SK-N-SH (cell line): ENCODE data around the gene TAF4. TPM values are rescaled to one million over a fixed set of nuclear protein-coding genes. Genes with fewer than 3 reads are reported as not detected.

Source experiments
- CTCF ChIA-PET: fragments of 300-600, 350-600 bp; formaldehyde crosslinking; extraction: SDS; loops from one replicate; lab custom pipeline; 2021; lab: Yijun Ruan, JAX
- POLR2A ChIA-PET: fragments of 350-600 bp; sonication (Branson Sonifier 250); formaldehyde crosslinking; extraction: SDS; loops from one replicate; lab custom pipeline; 2020; ENCODE audit warnings: antibody characterized with exemption, inconsistent platforms; lab: Yijun Ruan, JAX
- DNase-seq: peaks from one replicate; pipeline ENCODE4 v3.0.0; 2012
- H2AFZ ChIP-seq: fragments of 200-600 bp; sonication (generic); 2 replicates; pipeline ENCODE4 v1.8.1; 2016; ENCODE audit warnings: antibody characterized with exemption, mild to moderate bottlenecking, low read depth
- H3F3A ChIP-seq: fragments of 200-600 bp; sonication (generic); replicated peaks from 2 replicates; pipeline ENCODE3; 2016; ENCODE audit warnings: antibody characterized with exemption, mild to moderate bottlenecking; ENCODE audit not compliant: insufficient read depth
- H3K27ac ChIP-seq, 2 experiments: fragments of 200-500 bp in 1 of 2; fragments of 200-600 bp in 1 of 2; sonication (Bioruptor generic) in 1 of 2; sonication (generic), shearing (Covaris generic) in 1 of 2; 2 replicates each; pipeline versions ENCODE4 v1.5.1 to v1.6.1; 2014 to 2016; ENCODE audit warnings: low read depth in 2 of 2, inconsistent platforms in 1 of 2, low read length in 1 of 2, mild to moderate bottlenecking in 1 of 2, mixed read lengths in 1 of 2
- H3K27me3 ChIP-seq: fragments of 200-600 bp; sonication (generic), shearing (Covaris generic); 2 replicates; pipeline ENCODE4 v1.6.1; 2016; ENCODE audit warnings: mixed run types; ENCODE audit not compliant: insufficient read depth
- H3K36me3 ChIP-seq, 2 experiments: fragments of 200-500 bp in 1 of 2; fragments of 200-600 bp in 1 of 2; sonication (Bioruptor generic) in 1 of 2; sonication (generic) in 1 of 2; replicated peaks in 1 of 2; 2 replicates each; pipeline versions ENCODE3 to v1.5.1; 2014 to 2016; ENCODE audit warnings: low read length in 1 of 2, mild to moderate bottlenecking in 1 of 2; ENCODE audit not compliant: insufficient read depth in 2 of 2, control insufficient read depth in 1 of 2
- H3K4me1 ChIP-seq, 2 experiments: fragments of 200-500 bp in 1 of 2; fragments of 200-600 bp in 1 of 2; sonication (Bioruptor generic) in 1 of 2; sonication (generic), shearing (Covaris generic) in 1 of 2; 2 replicates each; pipeline versions ENCODE4 v1.5.1 to v1.6.1; 2014 to 2016; ENCODE audit warnings: low read depth in 1 of 2, low read length in 1 of 2, mixed run types in 1 of 2; ENCODE audit not compliant: insufficient read depth in 2 of 2, control insufficient read depth in 1 of 2
- H3K4me2 ChIP-seq: fragments of 200-600 bp; sonication (generic), shearing (Covaris generic); 2 replicates; pipeline ENCODE4 v1.6.1; 2017; ENCODE audit warnings: mixed run types
- H3K4me3 ChIP-seq, 2 experiments: fragments of 200-500 bp in 1 of 2; fragments of 200-600 bp in 1 of 2; sonication (Bioruptor generic) in 1 of 2; sonication (generic), shearing (Covaris generic) in 1 of 2; 2 replicates each; pipeline versions ENCODE4 v1.5.1 to v1.8.1; 2014 to 2016; ENCODE audit warnings: low read depth in 2 of 2, inconsistent platforms in 1 of 2, low read length in 1 of 2, mild to moderate bottlenecking in 1 of 2, mixed read lengths in 1 of 2, moderate library complexity in 1 of 2
- H3K79me2 ChIP-seq: fragments of 200-600 bp; sonication (generic); 2 replicates; pipeline ENCODE4 v1.8.1; 2017; ENCODE audit warnings: mild to moderate bottlenecking; ENCODE audit not compliant: insufficient read depth
- H3K9ac ChIP-seq: fragments of 200-600 bp; sonication (generic); 2 replicates; pipeline ENCODE4 v1.6.1; 2017; ENCODE audit warnings: mixed run types
- H3K9me2 ChIP-seq: fragments of 200-600 bp; sonication (generic); 2 replicates; pipeline ENCODE4 v1.6.1; 2017; ENCODE audit warnings: mixed run types
- H3K9me3 ChIP-seq: fragments of 200-600 bp; sonication (generic); 2 replicates; pipeline ENCODE4 v1.6.1; 2017; ENCODE audit warnings: mixed run types, mild to moderate bottlenecking, moderate library complexity
- H4K20me1 ChIP-seq: fragments of 200-600 bp; sonication (generic); 2 replicates; pipeline ENCODE4 v1.6.1; 2017; ENCODE audit warnings: mild to moderate bottlenecking, mixed run types; ENCODE audit not compliant: insufficient read depth
- CHD2 ChIP-seq: fragments of 150-350 bp; IDR thresholded peaks from 2 replicates; pipeline ENCODE4 v1.6.1; 2018; ENCODE audit warnings: low read length; ENCODE audit not compliant: partially characterized antibody
- ELF1 ChIP-seq: IDR thresholded peaks from 2 replicates; pipeline ENCODE4 v1.4.0; 2012
- EP300 ChIP-seq, 2 experiments: IDR thresholded peaks; 2 replicates each; pipeline versions ENCODE4 v1.4.0 to v1.6.1; 2012; ENCODE audit warnings: borderline replicate concordance in 1 of 2, low read depth in 1 of 2, low read length in 1 of 2
- EZH2phosphoT487 ChIP-seq: fragments of 200-600 bp; sonication (generic); IDR thresholded peaks from 2 replicates; pipeline ENCODE4 v1.6.1; 2017; ENCODE audit warnings: low read depth, mixed run types, mild to moderate bottlenecking, antibody characterized with exemption, moderate library complexity, borderline replicate concordance
- FOXJ3 ChIP-seq: sonication (generic); formaldehyde crosslinking; IDR thresholded peaks from 2 replicates; pipeline ENCODE4 v1.5.1; 2020; ENCODE audit warnings: mild to moderate bottlenecking, missing genetic modification reagents
- FOXM1 ChIP-seq: IDR thresholded peaks from 2 replicates; pipeline ENCODE4 v1.4.0; 2012; ENCODE audit warnings: low read depth, mild to moderate bottlenecking
- GABPA ChIP-seq: IDR thresholded peaks from 2 replicates; pipeline ENCODE4 v1.4.0; 2012; ENCODE audit warnings: low read depth, mild to moderate bottlenecking
- GATA2 ChIP-seq: sonication (generic); formaldehyde crosslinking; IDR thresholded peaks from 2 replicates; pipeline ENCODE4 v1.5.0; 2020; ENCODE audit warnings: mild to moderate bottlenecking, missing genetic modification reagents
- JUND ChIP-seq: IDR thresholded peaks from 2 replicates; pipeline ENCODE4 v1.4.0; 2012
- MEF2A ChIP-seq: IDR thresholded peaks from 2 replicates; pipeline ENCODE4 v1.4.0; 2012; ENCODE audit warnings: low read depth, borderline replicate concordance
- POLR2AphosphoS5 ChIP-seq: IDR thresholded peaks from 2 replicates; pipeline ENCODE4 v1.6.1; 2012; ENCODE audit warnings: low read depth, low read length
- RFX5 ChIP-seq: IDR thresholded peaks from 2 replicates; pipeline ENCODE4 v1.6.1; 2012; ENCODE audit warnings: mild to moderate bottlenecking, improper control_type of control experiment, low read length
- RXRA ChIP-seq: IDR thresholded peaks from 2 replicates; pipeline ENCODE4 v1.4.0; 2012; ENCODE audit warnings: low read depth, mild to moderate bottlenecking, borderline replicate concordance
- TAF1 ChIP-seq: IDR thresholded peaks from 2 replicates; pipeline ENCODE4 v1.6.1; 2012; ENCODE audit warnings: low read depth, mild to moderate bottlenecking, low read length, moderate library complexity, borderline replicate concordance
- TCF12 ChIP-seq: IDR thresholded peaks from 2 replicates; pipeline ENCODE4 v1.4.0; 2012
- WGBS: methylation state at CpG from one replicate; pipeline ENCODE4 v1.1.6; 2017; ENCODE audit warnings: low lambda C conversion rate; 5-methylcytosine and 5-hydroxymethylcytosine counted together
- polyA plus RNA-seq, 3 experiments: library from polyadenylated mRNA; depleted of rRNA; stranded (reverse); fragments of >200 nt; gene quantifications; 2 replicates each; pipeline ENCODE4 v1.2.3, GENCODE V29; 2012
- TF ChIP-seq, protein P1 (sequence below): IDR thresholded peaks from 2 replicates; pipeline ENCODE4; 2012
- TF ChIP-seq, protein P2 (sequence below): IDR thresholded peaks from 2 replicates; pipeline ENCODE4 v1.4.0; 2012; ENCODE audit warnings: low read depth, borderline replicate concordance
- TF ChIP-seq, protein P3 (sequence below): IDR thresholded peaks from 2 replicates; pipeline ENCODE4 v1.4.0; 2012; ENCODE audit warnings: low read depth
- TF ChIP-seq, protein P4 (sequence below): fragments of 150-350 bp; IDR thresholded peaks from 2 replicates; pipeline ENCODE4 v1.6.1; 2017; ENCODE audit warnings: antibody characterized with exemption, low read length, low read depth, borderline replicate concordance
- TF ChIP-seq, protein P5 (sequence below): fragments of 200-600 bp; sonication (generic); IDR thresholded peaks from 2 replicates; pipeline ENCODE4 v1.6.1; 2017; ENCODE audit warnings: antibody characterized with exemption, mild to moderate bottlenecking, moderate library complexity

The TAF4 gene
- polyA plus RNA-seq, 1 of the 3 experiments (the other 2 are of a cell fraction) = 4.8 TPM

DNA sequence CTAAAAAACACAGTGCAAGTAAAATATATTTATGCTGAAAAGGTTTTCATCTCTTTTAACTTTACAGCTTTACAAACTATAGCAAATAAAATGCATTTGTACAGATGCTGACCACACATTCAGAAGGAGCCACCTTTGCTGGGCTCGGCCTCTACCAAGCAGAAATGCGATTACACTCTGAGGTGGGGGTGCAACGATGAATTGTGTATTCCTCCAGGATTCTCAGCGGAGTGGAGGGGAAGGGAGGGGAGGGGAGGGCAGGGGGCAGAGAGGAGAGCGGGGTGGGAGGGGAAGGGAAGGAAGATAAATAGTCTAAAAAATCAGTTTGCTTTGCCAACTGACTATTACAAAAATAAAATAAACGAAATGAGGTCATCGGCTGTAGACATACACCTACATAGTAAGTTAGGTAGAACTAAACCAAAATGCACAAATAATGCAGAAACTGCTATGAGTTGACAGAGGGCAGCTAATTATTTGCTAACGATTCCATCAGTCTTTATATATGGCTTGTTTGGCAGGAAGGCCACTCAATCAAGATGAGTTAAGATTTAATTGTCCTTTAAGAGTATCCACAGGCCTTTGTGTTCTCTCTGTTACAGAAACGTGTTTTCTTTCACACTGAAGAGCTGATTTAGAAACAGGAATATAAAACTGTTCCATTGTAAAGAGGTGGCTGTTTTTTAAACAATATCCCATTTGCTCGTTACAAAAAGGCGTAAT, 90.1 kb downstream of the TAF4 start:
- Histone ChIP-seq H4K20me1 (no peaks in the 10 kb centered on the region), H3K9ac (no peak overlapping the region), H3K4me2 (no peak overlapping the region), H2AFZ (no peak overlapping the region), H3K9me2 (no peaks in the 10 kb centered on the region), H3K36me3 (peaks cover 10 to 37% of the 10 kb centered on the region in 2 experiments), H3K27ac (no peak overlapping the region), H3K4me1 (no peaks in the 10 kb centered on the region), H3K79me2 (no peaks in the 10 kb centered on the region), H3F3A (no peaks in the 10 kb centered on the region), H3K27me3 (no peaks in the 10 kb centered on the region), H3K4me3 (no peak overlapping the region), H3K9me3 (no peaks in the 10 kb centered on the region)
- no peak for TF ChIP-seq MEF2A
- no peak for TF ChIP-seq POLR2AphosphoS5
- no peak for TF ChIP-seq FOXM1
- TF ChIP-seq EP300 (IDR thresholded peaks at IDR 0.05; ENCODE audit: borderline replicate concordance in 1 of 2, low read depth in 1 of 2, low read length in 1 of 2) = no peak
- no peak for TF ChIP-seq FOXJ3 (CRISPR knock-in tag)
- TF ChIP-seq GATA2 (CRISPR knock-in tag) = no peak
- TF ChIP-seq TAF1 = no peak
- TF ChIP-seq, protein P1, sequence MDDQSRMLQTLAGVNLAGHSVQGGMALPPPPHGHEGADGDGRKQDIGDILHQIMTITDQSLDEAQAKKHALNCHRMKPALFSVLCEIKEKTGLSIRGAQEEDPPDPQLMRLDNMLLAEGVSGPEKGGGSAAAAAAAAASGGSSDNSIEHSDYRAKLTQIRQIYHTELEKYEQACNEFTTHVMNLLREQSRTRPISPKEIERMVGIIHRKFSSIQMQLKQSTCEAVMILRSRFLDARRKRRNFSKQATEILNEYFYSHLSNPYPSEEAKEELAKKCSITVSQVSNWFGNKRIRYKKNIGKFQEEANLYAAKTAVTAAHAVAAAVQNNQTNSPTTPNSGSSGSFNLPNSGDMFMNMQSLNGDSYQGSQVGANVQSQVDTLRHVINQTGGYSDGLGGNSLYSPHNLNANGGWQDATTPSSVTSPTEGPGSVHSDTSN = no peak
- TF ChIP-seq CHD2 = no peak
- TF ChIP-seq, protein P2, sequence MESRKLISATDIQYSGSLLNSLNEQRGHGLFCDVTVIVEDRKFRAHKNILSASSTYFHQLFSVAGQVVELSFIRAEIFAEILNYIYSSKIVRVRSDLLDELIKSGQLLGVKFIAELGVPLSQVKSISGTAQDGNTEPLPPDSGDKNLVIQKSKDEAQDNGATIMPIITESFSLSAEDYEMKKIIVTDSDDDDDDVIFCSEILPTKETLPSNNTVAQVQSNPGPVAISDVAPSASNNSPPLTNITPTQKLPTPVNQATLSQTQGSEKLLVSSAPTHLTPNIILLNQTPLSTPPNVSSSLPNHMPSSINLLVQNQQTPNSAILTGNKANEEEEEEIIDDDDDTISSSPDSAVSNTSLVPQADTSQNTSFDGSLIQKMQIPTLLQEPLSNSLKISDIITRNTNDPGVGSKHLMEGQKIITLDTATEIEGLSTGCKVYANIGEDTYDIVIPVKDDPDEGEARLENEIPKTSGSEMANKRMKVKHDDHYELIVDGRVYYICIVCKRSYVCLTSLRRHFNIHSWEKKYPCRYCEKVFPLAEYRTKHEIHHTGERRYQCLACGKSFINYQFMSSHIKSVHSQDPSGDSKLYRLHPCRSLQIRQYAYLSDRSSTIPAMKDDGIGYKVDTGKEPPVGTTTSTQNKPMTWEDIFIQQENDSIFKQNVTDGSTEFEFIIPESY = no peak
- no peak for TF ChIP-seq ELF1
- TF ChIP-seq GABPA = no peak
- TF ChIP-seq, protein P3, sequence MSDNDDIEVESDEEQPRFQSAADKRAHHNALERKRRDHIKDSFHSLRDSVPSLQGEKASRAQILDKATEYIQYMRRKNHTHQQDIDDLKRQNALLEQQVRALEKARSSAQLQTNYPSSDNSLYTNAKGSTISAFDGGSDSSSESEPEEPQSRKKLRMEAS = no peak
- TF ChIP-seq TCF12 = no peak
- TF ChIP-seq RXRA = no peak
- TF ChIP-seq, protein P4, sequence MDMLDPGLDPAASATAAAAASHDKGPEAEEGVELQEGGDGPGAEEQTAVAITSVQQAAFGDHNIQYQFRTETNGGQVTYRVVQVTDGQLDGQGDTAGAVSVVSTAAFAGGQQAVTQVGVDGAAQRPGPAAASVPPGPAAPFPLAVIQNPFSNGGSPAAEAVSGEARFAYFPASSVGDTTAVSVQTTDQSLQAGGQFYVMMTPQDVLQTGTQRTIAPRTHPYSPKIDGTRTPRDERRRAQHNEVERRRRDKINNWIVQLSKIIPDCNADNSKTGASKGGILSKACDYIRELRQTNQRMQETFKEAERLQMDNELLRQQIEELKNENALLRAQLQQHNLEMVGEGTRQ = no peak
- no peak for TF ChIP-seq JUND
- TF ChIP-seq EZH2phosphoT487 = no peak
- TF ChIP-seq, protein P5, sequence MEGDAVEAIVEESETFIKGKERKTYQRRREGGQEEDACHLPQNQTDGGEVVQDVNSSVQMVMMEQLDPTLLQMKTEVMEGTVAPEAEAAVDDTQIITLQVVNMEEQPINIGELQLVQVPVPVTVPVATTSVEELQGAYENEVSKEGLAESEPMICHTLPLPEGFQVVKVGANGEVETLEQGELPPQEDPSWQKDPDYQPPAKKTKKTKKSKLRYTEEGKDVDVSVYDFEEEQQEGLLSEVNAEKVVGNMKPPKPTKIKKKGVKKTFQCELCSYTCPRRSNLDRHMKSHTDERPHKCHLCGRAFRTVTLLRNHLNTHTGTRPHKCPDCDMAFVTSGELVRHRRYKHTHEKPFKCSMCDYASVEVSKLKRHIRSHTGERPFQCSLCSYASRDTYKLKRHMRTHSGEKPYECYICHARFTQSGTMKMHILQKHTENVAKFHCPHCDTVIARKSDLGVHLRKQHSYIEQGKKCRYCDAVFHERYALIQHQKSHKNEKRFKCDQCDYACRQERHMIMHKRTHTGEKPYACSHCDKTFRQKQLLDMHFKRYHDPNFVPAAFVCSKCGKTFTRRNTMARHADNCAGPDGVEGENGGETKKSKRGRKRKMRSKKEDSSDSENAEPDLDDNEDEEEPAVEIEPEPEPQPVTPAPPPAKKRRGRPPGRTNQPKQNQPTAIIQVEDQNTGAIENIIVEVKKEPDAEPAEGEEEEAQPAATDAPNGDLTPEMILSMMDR = no peak
- TF ChIP-seq RFX5 = no peak
- 84% methylated on average over 11 of the region's 11 CpGs for WGBS
- ChIA-PET POLR2A (no interaction called here), CTCF (no interaction called here)
- DNase-seq = no peak
